GM20000 (cell line): Measurements from ENCODE around the gene PLCH1.

Experiments used
- DNase-seq: peaks from one replicate; pipeline ENCODE4 v3.0.0; 2012; ENCODE audit warnings: low spot score
- TF ChIP-seq, protein P1 (sequence below): IDR thresholded peaks from 2 replicates; pipeline ENCODE4 v1.5.1; 2012; ENCODE audit warnings: mild to moderate bottlenecking, control low read depth; ENCODE audit errors: extremely low read depth, missing control alignments

The PLCH1 gene

DNA sequence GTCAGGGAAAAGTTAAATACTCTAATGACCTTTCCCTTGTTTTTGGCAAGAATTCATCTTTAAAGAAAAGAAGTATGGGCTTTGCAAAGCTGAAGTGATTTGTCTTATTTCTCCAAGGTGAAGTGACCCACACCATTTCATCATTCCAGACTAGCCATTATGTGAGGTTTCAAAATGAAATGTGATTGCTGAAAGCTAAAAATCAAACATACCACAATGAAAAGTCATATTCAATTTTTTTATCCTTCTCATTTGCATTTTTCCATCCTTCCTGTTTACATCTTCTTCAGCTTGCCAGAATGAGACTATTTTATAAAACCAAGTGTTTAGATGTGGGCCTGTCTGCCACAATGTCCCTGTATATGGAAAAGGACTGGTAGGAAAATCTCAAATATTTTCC is 309.1 kb downstream of the PLCH1 start:
- DNase-seq = no peak
- TF ChIP-seq, protein P1, sequence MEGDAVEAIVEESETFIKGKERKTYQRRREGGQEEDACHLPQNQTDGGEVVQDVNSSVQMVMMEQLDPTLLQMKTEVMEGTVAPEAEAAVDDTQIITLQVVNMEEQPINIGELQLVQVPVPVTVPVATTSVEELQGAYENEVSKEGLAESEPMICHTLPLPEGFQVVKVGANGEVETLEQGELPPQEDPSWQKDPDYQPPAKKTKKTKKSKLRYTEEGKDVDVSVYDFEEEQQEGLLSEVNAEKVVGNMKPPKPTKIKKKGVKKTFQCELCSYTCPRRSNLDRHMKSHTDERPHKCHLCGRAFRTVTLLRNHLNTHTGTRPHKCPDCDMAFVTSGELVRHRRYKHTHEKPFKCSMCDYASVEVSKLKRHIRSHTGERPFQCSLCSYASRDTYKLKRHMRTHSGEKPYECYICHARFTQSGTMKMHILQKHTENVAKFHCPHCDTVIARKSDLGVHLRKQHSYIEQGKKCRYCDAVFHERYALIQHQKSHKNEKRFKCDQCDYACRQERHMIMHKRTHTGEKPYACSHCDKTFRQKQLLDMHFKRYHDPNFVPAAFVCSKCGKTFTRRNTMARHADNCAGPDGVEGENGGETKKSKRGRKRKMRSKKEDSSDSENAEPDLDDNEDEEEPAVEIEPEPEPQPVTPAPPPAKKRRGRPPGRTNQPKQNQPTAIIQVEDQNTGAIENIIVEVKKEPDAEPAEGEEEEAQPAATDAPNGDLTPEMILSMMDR = no peak

GRCh38 chr3:155431856-155432570 is 312.9 kb downstream of the PLCH1 start:
- TF ChIP-seq, protein P1 = no peak
- DNase-seq = no peak

DNA sequence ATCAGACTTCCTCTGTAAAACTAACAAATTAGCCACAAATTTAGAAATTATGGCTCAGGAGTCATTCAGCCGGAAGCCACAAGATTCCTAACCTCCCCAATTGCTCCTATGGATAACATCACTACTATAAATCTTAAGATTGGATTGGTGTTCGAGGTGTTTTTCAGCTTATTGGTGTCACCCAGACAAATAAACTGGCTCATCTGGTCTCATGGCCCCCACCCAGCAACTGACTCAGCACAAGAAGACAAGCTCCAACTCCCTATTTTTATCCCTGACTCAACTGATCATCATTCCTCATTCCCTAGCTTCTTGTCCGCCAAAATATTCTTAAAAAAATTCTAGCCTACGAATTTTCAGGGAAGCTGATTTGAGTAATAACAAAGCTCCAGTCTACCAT is 316.3 kb downstream of the PLCH1 start:
- TF ChIP-seq, protein P1 = no peak
- no peak for DNase-seq

DNA sequence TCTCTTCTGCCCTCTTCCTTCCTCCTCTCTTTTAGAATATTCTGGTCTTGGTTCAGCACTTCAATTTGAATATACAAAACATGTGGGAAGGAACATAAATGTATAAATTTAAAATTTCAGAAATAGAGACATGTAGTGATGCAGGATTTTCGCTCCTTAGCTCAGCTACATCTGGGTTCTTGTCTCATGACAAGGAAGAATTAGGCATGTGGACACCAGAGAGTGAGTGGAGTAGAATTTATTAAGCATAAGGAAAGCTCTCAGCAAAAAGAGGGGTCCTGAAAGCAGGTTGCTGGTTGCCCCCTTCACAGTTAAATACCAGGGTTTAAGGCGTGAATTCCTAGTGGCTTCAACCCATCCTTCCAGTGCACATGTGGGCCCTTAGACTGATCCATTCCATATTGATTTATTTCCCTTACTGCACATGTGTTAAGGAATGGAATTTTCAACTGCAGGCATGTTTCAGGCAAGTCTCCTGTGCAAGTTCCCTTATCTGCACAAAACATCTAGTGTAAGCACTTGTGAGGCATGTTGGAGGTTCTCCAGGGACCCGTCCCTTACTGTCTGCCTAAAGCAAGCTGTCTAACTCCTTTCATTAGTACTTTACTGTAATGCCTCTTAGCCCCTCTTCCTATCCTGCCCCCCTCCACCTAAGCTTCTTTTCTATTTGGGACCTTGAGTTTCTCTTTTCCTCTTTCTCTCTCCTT is 318.2 kb downstream of the PLCH1 start:
- TF ChIP-seq, protein P1 = no peak
- DNase-seq = no peak

- TF ChIP-seq, protein P1 = no peak
- no peak for DNase-seq
Observed at GRCh38 chr3:155425396-155425795, 319.5 kb downstream of the PLCH1 start.

DNA sequence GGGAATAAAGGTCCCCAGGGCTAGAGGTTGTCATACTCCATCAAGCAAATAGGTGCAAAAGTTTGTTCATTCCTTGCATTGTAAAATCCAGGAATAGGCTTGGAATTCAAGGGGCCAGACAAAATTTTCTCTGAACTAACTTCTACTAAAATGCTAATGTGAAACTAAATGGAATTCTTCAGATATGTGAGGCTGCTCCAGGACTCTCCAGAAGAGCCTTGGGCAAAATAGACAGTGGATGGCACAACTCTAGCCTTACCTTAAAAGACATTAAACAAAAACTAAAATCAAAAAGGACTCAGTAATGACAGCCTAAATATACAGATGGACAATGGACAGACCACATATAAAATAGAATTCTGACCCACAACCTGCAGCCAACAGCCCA is 320.6 kb downstream of the PLCH1 start:
- no peak for DNase-seq
- TF ChIP-seq, protein P1 = no peak

GRCh38 chr3:155423526-155424322 is 321.1 kb downstream of the PLCH1 start:
- no peak for DNase-seq

More at GRCh38 chr3:155423526-155424322, 321.1 kb downstream of the PLCH1 start:
- TF ChIP-seq, protein P1 = no peak
